C4-2B (cell line): ENCODE measurements around the gene MAPK8IP3.

ENCODE experiments used
- CTCF ChIP-seq: fragments of 450-650 bp; conservative IDR thresholded peaks from 2 replicates; pipeline ENCODE4 v1.5.1; 2017; ENCODE audit warnings: mild to moderate bottlenecking
- ZFX ChIP-seq: fragments of 450-650 bp; IDR thresholded peaks from 2 replicates; pipeline ENCODE4 v1.6.1; 2017

DNA sequence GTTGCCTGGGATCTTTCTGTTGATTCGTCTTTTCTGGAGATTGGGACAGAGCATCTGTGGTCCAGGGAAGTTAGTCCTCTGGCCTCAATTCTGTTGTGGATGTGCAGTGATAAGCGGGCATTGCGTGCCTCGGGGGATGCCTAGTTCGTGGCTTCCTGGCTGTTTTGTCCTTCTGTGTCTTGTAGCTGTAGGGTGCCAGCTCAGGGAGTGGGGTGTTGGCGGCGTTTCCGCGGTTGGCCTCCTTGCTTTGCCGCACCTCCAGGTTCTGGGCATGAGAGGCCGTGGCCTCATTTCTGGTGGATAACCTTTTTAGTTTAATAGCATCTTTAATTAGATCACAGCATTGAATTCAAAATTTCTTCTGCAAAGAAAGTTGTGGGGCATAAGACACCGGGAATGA is 29.3 kb upstream of the MAPK8IP3 start:
- no peak for TF ChIP-seq CTCF
- no peak for TF ChIP-seq ZFX
